ENCODE data around the gene FRMD1.

GRCh38 chr6:168018664-168019063 lies 60.3 kb downstream of the FRMD1 start:
- no peak for TF ChIP-seq CTCF (IDR thresholded peaks at IDR 0.05; ENCODE audit: insufficient read depth, low read length)
- TF ChIP-seq POLR2AphosphoS5 (IDR thresholded peaks at IDR 0.05; ENCODE audit: low read depth) = no peak
